Astrocyte (in vitro differentiated cells and primary cell): ENCODE data around the gene SHC4. TPM values are rescaled to one million over a fixed set of nuclear protein-coding genes. Genes with fewer than 3 reads are reported as not detected.

Experiments used
- DNase-seq: peaks from one replicate; pipeline ENCODE4 v3.0.0-alpha.2; 2010; ENCODE audit warnings: low read depth
- FAIRE-seq: peaks from 2 replicates; lab custom pipeline; 2011; peaks lifted over from hg19 to GRCh38; lab: Jason Lieb, UNC
- H2AFZ ChIP-seq: 2 replicates; pipeline ENCODE4 v1.6.0; 2012; ENCODE audit warnings: low read depth, low read length, inconsistent platforms
- H3K27ac ChIP-seq: 2 replicates; pipeline ENCODE4 v1.5.1; 2011; ENCODE audit warnings: low read depth, low read length, inconsistent platforms
- H3K27me3 ChIP-seq: 2 replicates; pipeline ENCODE4 v1.6.0; 2011; ENCODE audit warnings: low read length, inconsistent platforms; ENCODE audit not compliant: insufficient read depth
- H3K36me3 ChIP-seq: 2 replicates; pipeline ENCODE4 v1.5.1; 2011; ENCODE audit warnings: low read length, inconsistent platforms; ENCODE audit not compliant: insufficient read depth
- H3K4me1 ChIP-seq: 2 replicates; pipeline ENCODE4 v1.5.1; 2011; ENCODE audit warnings: low read length, inconsistent platforms; ENCODE audit not compliant: insufficient read depth
- H3K4me2 ChIP-seq: 2 replicates; pipeline ENCODE4 v1.6.0; 2012; ENCODE audit warnings: low read length, inconsistent platforms
- H3K4me3 ChIP-seq: 2 replicates; pipeline ENCODE4 v1.5.1; 2011; ENCODE audit warnings: low read depth, mild to moderate bottlenecking, low read length, inconsistent platforms; ENCODE audit not compliant: insufficient read depth
- H3K79me2 ChIP-seq: 2 replicates; pipeline ENCODE4 v1.6.0; 2012; ENCODE audit warnings: mild to moderate bottlenecking, low read length, inconsistent platforms; ENCODE audit not compliant: insufficient read depth
- H3K9ac ChIP-seq: 2 replicates; pipeline ENCODE4 v1.6.0; 2012; ENCODE audit warnings: mild to moderate bottlenecking, low read length, inconsistent platforms
- H3K9me3 ChIP-seq: 2 replicates; pipeline ENCODE4 v1.5.1; 2012; ENCODE audit warnings: low read depth, mild to moderate bottlenecking, low read length, inconsistent platforms; ENCODE audit not compliant: insufficient read depth
- H4K20me1 ChIP-seq: 2 replicates; pipeline ENCODE4 v1.6.0; 2012; ENCODE audit warnings: low read length, inconsistent platforms; ENCODE audit not compliant: insufficient read depth
- H3K27ac Mint-ChIP-seq: one replicate; pipeline ENCODE4 v1.8.0; 2021; ENCODE audit warnings: mild to moderate bottlenecking, mixed read lengths; ENCODE audit not compliant: unreplicated experiment
- H3K27me3 Mint-ChIP-seq: one replicate; pipeline ENCODE4 v1.8.0; 2021; ENCODE audit warnings: low read depth, mixed read lengths; ENCODE audit not compliant: unreplicated experiment
- H3K36me3 Mint-ChIP-seq: one replicate; pipeline ENCODE4 v1.8.0; 2021; ENCODE audit warnings: low read depth, mixed read lengths; ENCODE audit not compliant: unreplicated experiment
- H3K4me1 Mint-ChIP-seq: one replicate; pipeline ENCODE4 v1.8.0; 2021; ENCODE audit warnings: low read depth, mixed read lengths; ENCODE audit not compliant: unreplicated experiment
- H3K4me3 Mint-ChIP-seq: one replicate; pipeline ENCODE4 v1.8.0; 2021; ENCODE audit warnings: mild to moderate bottlenecking, moderate library complexity, mixed read lengths; ENCODE audit not compliant: unreplicated experiment
- H3K9me3 Mint-ChIP-seq: one replicate; pipeline ENCODE4 v1.8.0; 2021; ENCODE audit warnings: mild to moderate bottlenecking, mixed read lengths; ENCODE audit not compliant: unreplicated experiment
- EZH2 ChIP-seq: IDR thresholded peaks from 2 replicates; pipeline ENCODE4 v1.6.1; 2012; ENCODE audit warnings: mild to moderate bottlenecking, low read length, inconsistent platforms; ENCODE audit not compliant: insufficient read depth
- total RNA-seq: library from RNA; stranded (reverse); gene quantifications from 2 replicates; pipeline ENCODE4 v1.2.1, GENCODE V29; 2021
- TF ChIP-seq, protein P1 (sequence below): IDR thresholded peaks from 2 replicates; pipeline ENCODE4 v1.5.1; 2011; ENCODE audit warnings: low read depth, mild to moderate bottlenecking, inconsistent platforms, low read length, moderate library complexity; ENCODE audit not compliant: insufficient read depth

SHC4 gene
- total RNA-seq, 1 donor from 2014 or later, result 2.7 TPM

DNA sequence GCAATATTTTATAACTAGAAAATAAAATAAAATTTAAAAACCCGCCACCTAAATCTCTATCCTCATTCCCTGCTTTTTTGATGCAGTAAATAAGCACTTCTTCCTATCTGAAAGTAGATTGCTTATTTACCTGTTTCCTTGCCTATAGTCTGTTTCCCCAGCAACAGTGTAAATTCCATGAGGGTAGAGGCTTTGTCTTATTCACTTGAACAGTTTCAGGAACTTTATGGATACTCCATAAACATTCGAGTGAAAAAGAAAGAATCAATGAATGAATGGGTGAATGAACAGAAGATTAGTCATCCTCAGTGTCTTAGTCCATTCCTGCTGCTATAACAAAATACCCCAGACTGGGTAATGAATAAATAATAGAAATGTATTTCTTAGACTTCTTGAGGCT, 41.7 kb downstream of the SHC4 start:
- Histone ChIP-seq H3K27me3 (no peaks in the 10 kb centered on the region), H4K20me1 (no peaks in the 10 kb centered on the region), H3K9ac (no peak overlapping the region), H3K4me3 (no peak overlapping the region), H3K79me2 (no peaks in the 10 kb centered on the region), H2AFZ (no peak overlapping the region), H3K4me1 (peaks cover 7% of the 10 kb centered on the region), H3K27ac (no peak overlapping the region), H3K4me2 (no peak overlapping the region), H3K36me3 (no peaks in the 10 kb centered on the region), H3K9me3 (no peaks in the 10 kb centered on the region)
- Mint-ChIP-seq H3K27me3 (no peaks in the 10 kb centered on the region), H3K4me3 (no peak overlapping the region), H3K27ac (no peak overlapping the region), H3K4me1 (peaks cover 23% of the 10 kb centered on the region), H3K36me3 (peaks cover 2% of the 10 kb centered on the region), H3K9me3 (peaks cover 4% of the 10 kb centered on the region)
- TF ChIP-seq, protein P1, sequence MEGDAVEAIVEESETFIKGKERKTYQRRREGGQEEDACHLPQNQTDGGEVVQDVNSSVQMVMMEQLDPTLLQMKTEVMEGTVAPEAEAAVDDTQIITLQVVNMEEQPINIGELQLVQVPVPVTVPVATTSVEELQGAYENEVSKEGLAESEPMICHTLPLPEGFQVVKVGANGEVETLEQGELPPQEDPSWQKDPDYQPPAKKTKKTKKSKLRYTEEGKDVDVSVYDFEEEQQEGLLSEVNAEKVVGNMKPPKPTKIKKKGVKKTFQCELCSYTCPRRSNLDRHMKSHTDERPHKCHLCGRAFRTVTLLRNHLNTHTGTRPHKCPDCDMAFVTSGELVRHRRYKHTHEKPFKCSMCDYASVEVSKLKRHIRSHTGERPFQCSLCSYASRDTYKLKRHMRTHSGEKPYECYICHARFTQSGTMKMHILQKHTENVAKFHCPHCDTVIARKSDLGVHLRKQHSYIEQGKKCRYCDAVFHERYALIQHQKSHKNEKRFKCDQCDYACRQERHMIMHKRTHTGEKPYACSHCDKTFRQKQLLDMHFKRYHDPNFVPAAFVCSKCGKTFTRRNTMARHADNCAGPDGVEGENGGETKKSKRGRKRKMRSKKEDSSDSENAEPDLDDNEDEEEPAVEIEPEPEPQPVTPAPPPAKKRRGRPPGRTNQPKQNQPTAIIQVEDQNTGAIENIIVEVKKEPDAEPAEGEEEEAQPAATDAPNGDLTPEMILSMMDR, result no peak
- no peak for TF ChIP-seq EZH2
- FAIRE-seq (no peak), DNase-seq (no peak)

- Histone ChIP-seq H3K36me3 (no peaks in the 10 kb centered on the region), H3K9ac (no peak overlapping the region), H3K9me3 (no peaks in the 10 kb centered on the region), H3K79me2 (no peaks in the 10 kb centered on the region), H3K4me1 (no peaks in the 10 kb centered on the region), H3K4me3 (no peak overlapping the region), H3K27ac (no peak overlapping the region), H3K4me2 (no peak overlapping the region), H3K27me3 (no peaks in the 10 kb centered on the region), H4K20me1 (no peaks in the 10 kb centered on the region), H2AFZ (no peak overlapping the region)
- H3K27ac Mint-ChIP-seq, result no peak overlapping the region
- TF ChIP-seq, protein P1, result no peak
- no peak for TF ChIP-seq EZH2
- DNase-seq (no peak), FAIRE-seq (no peak)
- no peaks in the 10 kb centered on the region for H3K27me3 Mint-ChIP-seq
- H3K4me1 Mint-ChIP-seq, result no peaks in the 10 kb centered on the region
- peaks cover 9% of the 10 kb centered on the region for H3K9me3 Mint-ChIP-seq
- H3K4me3 Mint-ChIP-seq, result no peak overlapping the region
- H3K36me3 Mint-ChIP-seq, result peaks cover 2% of the 10 kb centered on the region
Measured at GRCh38 chr15:48916721-48917120, 47.0 kb downstream of the SHC4 start.

- TF ChIP-seq, protein P1, result no peak
- no peak for TF ChIP-seq EZH2
- Histone ChIP-seq H3K79me2 (no peaks in the 10 kb centered on the region), H2AFZ (no peak overlapping the region), H3K4me3 (no peak overlapping the region), H3K4me2 (no peak overlapping the region), H3K27me3 (no peaks in the 10 kb centered on the region), H4K20me1 (no peaks in the 10 kb centered on the region), H3K27ac (no peak overlapping the region), H3K36me3 (no peaks in the 10 kb centered on the region), H3K9ac (no peak overlapping the region), H3K4me1 (no peaks in the 10 kb centered on the region), H3K9me3 (no peaks in the 10 kb centered on the region)
- DNase-seq (no peak), FAIRE-seq (no peak)
- Mint-ChIP-seq H3K4me1 (no peaks in the 10 kb centered on the region), H3K27me3 (no peaks in the 10 kb centered on the region), H3K27ac (no peak overlapping the region), H3K4me3 (no peak overlapping the region), H3K36me3 (peaks cover 2% of the 10 kb centered on the region), H3K9me3 (peaks cover 9% of the 10 kb centered on the region)
Measured at GRCh38 chr15:48915861-48916260, 47.9 kb downstream of the SHC4 start.
